ELF-1 (cell line): ENCODE data around the gene SLC7A11.
"Not testable (repeated sequence)": the region's sequence is repeated elsewhere in the genome, so short reads cannot be mapped to it uniquely, and the experiment has no call there.

Experiments used
- DNase-seq: peaks from one replicate; pipeline ENCODE4 v3.0.0-alpha.2; 2016; ENCODE audit warnings: low read depth, low spot score

SLC7A11 gene

GRCh38 chr4:138210576-138210975, 31.6 kb downstream of the SLC7A11 start:
- DNase-seq: not testable (repeated sequence)

DNA sequence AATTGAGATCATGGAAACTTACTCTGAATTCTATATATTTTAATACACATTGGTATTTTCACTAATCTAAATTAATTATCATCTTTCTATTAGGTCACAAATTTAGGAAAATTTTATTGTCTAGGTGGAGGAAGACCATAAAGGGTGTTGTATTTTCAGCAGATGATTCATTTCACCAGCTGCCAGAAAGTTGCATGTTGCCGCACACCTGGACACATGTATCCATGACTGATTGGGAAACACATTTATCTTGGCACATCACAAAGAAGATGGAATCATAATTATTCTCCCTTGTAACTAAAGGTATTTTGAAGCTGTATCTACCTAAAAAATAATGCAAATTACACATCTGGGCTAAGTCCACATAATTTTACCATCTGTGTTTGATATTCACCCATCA, 33.1 kb downstream of the SLC7A11 start:
- no peak for DNase-seq

DNA sequence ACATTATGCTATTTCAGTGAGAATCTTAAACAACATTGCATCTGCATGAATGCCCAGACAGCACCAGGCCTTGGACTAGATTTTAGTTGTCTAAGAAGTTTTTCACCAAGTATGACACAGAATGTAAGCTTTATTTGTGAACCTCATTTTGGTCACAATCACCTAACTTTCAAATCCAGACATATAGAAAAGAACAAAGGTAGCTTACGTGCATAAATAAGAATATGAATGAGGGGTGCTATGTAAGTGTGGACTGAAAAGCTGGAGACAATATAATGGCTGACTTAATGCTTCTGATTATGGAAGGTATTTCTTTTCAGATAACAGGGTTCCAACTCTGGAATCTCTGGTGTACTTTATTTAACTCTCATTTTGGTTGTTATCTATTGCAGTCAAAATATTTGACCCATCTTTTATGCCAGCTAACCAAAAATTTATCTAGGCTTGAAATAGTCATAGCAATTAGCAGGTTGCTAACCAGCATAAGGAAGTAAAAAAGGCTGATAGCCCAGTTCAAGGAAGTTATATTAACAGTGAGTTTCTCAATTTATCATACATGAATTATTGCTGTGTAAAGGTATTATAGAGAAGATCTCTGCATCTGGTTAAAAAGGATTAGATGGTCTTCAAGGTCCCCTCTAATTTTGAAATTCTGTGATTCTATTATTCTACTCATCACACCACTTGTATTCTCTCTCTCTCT, 36.5 kb downstream of the SLC7A11 start:
- no peak for DNase-seq

DNA sequence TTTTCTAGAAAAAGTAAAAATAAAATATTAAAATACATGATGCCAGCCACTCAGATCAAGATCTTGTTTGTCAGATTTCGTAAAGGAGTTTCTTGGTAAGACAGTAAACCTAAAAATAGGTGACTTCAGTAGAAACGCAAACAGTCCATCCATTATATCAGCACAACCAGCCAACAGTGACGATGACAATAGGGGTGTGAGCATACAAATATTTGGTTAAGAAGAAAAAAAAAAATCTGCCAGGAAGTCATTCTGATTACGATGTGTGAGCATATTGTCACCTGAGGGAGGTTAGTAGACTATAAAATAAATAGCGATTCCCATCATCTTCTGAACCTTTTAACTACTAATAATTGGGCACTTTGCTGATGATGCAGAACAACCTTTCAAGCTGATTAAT, 37.6 kb downstream of the SLC7A11 start:
- no peak for DNase-seq

- no peak for DNase-seq
Measured at GRCh38 chr4:138202686-138203085, 39.5 kb downstream of the SLC7A11 start.

- no peak for DNase-seq
Measured at GRCh38 chr4:138200236-138200590, 41.9 kb downstream of the SLC7A11 start.

DNA sequence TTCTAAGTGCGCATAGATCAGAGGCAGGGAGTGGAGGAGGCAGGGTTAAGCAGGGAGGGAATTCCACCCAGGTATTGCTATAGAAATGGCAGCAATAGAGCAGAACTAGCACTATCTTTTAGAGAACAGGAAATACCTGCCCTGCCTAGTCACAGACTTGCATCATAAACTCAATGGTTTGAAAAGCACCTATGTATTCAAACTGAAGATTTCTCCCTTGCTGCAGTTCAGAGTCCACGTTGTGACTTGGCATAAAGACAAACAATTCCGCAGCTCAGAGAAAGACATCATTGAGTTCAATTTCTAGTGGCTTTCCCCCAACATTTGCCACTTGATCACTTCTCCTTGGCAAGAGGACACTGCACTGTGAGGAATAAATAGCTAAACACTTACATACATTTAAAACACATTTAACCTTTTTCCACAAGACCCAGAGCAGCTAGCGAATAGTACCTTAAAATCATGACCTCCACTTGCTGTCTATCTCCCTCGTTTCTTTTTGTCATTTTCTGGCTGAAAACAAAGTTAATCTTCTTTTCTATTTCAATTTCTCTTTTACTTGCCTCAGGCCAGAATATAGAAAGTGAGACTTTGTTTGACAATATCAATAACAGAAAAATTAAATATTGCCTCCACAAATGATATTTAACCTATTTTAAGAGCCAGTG, 42.4 kb downstream of the SLC7A11 start:
- DNase-seq: no peak

DNA sequence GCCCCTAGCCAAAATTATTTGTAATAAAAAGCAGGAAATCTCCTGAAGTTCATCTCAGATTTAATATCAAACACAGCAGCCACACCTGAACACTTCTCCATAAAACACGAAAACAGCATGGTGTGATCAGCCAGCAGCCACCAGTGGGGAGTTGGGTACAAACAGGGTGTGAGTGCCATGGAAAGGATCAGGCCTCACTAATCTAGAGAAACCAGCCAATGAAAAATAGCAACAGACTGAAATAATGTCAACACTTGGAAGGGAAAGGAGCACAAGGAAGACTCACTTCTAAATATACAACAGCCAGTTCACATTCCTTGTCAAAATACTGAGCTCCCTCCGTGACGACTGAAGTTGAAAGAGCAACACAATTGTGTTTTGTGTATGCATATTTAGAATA, 46.0 kb downstream of the SLC7A11 start:
- no peak for DNase-seq

DNA sequence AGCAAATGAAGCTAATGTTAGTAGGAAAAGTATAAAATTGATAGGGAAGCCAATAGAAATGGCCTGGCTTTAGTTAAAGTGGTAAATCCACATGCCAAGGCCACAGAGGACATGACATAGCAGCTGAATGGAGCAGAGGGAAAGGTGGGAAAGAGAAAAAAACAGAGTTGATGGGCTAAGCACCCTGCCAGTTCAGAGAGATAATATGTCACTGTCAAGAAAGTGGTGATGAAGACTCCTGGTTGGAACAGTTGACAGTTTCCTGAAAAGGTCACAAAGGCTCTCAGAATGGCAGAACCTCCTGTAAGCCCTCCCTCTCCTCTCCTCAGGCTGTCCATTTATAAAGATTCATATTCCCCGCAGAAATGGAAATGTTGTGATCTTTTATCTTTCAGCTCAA, 48.2 kb downstream of the SLC7A11 start:
- no peak for DNase-seq

GRCh38 chr4:138192113-138192512, 50.0 kb downstream of the SLC7A11 start:
- no peak for DNase-seq

- no peak for DNase-seq
Measured at GRCh38 chr4:138190452-138190858, 51.7 kb downstream of the SLC7A11 start.

- DNase-seq: no peak
Measured at GRCh38 chr4:138189206-138189605, 52.9 kb downstream of the SLC7A11 start.

GRCh38 chr4:138188406-138189084, 53.6 kb downstream of the SLC7A11 start:
- DNase-seq: peak; percentile 34

GRCh38 chr4:138185859-138186645, 56.1 kb downstream of the SLC7A11 start:
- no peak for DNase-seq

- no peak for DNase-seq
Measured at GRCh38 chr4:138184886-138185285, 57.3 kb downstream of the SLC7A11 start.

GRCh38 chr4:138182838-138183426, 59.2 kb downstream of the SLC7A11 start:
- DNase-seq: no peak

DNA sequence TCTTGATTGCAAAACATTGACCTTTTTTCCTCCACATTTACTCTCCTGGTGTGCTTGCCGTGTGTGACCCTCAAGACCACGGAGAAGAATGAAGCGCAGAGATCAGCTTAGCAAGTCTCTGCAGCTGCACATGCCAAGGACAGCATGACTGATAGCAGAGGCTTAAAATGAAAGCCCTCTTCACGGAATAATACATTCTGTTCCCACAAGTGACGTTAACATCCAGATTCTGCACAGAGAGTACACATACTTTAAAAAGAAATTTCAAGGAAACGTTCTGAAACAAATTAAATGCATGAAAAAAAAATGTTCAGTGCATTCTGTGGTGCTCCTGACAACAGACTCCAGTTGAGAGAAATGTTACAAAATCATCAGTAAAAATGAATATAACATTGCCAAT, 60.9 kb downstream of the SLC7A11 start:
- no peak for DNase-seq

DNA sequence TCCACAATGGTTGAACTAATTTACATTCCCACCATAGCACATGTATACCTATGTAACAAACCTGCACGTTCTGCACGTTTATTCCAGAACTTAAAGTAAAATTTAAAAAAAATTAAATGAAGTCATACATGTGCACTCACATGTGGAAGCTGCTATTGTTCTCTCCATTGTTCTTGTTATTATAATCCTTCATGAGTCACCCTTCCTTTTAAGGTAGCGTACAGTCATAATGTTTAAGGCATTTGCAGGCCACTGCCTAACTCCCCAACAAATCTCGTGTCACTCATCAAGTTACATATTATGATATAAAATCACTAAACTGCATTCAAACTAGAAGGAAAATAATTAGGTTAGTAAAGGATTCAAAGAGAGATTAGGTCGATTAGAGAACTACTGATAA, 63.6 kb downstream of the SLC7A11 start:
- DNase-seq: no peak

GRCh38 chr4:138177278-138177968, 64.7 kb downstream of the SLC7A11 start:
- no peak for DNase-seq

GRCh38 chr4:138174981-138175794, 67.0 kb downstream of the SLC7A11 start:
- DNase-seq: no peak
